CD4-positive, alpha-beta T cell treated with Interleukin-4 for 4 hours (primary cell): Measurements from ENCODE around the gene CORO7.

Experiments
- DNase-seq: peaks from one replicate; pipeline ENCODE4 v3.0.0-alpha.2; 2020

The CORO7 gene

GRCh38 chr16:4416200-4417032 lies at the start of gene CORO7:
TSS of gene CORO7 (minus strand) at chr16:4416596. CDS start at chr16:4416518, 78 bp downstream.
- peak; percentile 98 for DNase-seq

GRCh38 chr16:4463522-4464163 lies 47.2 kb upstream of the CORO7 start:
- no peak for DNase-seq

GRCh38 chr16:4461250-4462085 lies 45.1 kb upstream of the CORO7 start:
- DNase-seq, result no peak

GRCh38 chr16:4460936-4461249 lies 44.5 kb upstream of the CORO7 start:
- DNase-seq, result no peak

- DNase-seq, result no peak
Observed at GRCh38 chr16:4455951-4456350, 39.6 kb upstream of the CORO7 start.

GRCh38 chr16:4455081-4455480 lies 38.7 kb upstream of the CORO7 start:
- no peak for DNase-seq

- DNase-seq, result no peak
Observed at GRCh38 chr16:4454623-4455022, 38.2 kb upstream of the CORO7 start.

GRCh38 chr16:4452674-4453073 lies 36.3 kb upstream of the CORO7 start:
- no peak for DNase-seq

GRCh38 chr16:4450931-4451519 lies 34.6 kb upstream of the CORO7 start:
- no peak for DNase-seq

GRCh38 chr16:4450430-4450829 lies 34.0 kb upstream of the CORO7 start:
- DNase-seq, result no peak

- DNase-seq, result no peak
Observed at GRCh38 chr16:4443986-4444385, 27.6 kb upstream of the CORO7 start.

- no peak for DNase-seq
Observed at GRCh38 chr16:4443271-4443670, 26.9 kb upstream of the CORO7 start.

GRCh38 chr16:4442371-4442770 lies 26.0 kb upstream of the CORO7 start:
- no peak for DNase-seq

- no peak for DNase-seq
Observed at GRCh38 chr16:4437366-4437765, 21.0 kb upstream of the CORO7 start.

- no peak for DNase-seq
Observed at GRCh38 chr16:4435337-4436067, 19.1 kb upstream of the CORO7 start.

- DNase-seq, result no peak
Observed at GRCh38 chr16:4433914-4434787, 17.8 kb upstream of the CORO7 start.

- DNase-seq, result no peak
Observed at GRCh38 chr16:4433228-4433627, 16.8 kb upstream of the CORO7 start.

GRCh38 chr16:4431023-4431422 lies 14.6 kb upstream of the CORO7 start:
- no peak for DNase-seq

- DNase-seq, result no peak
Observed at GRCh38 chr16:4428500-4428899, 12.1 kb upstream of the CORO7 start.

- no peak for DNase-seq
Observed at GRCh38 chr16:4426722-4427372, 10.5 kb upstream of the CORO7 start.
